ENCODE measurements around the gene ANKRD34A. TPM values are rescaled to one million over a fixed set of nuclear protein-coding genes. Genes with fewer than 3 reads are reported as not detected.

The ANKRD34A gene
- total RNA-seq, 1 donor = 1.3 TPM

GRCh38 chr1:145983206-145983675, 18.9 kb upstream of the ANKRD34A start:
- no peak for DNase-seq (ENCODE audit: low read depth)
- no peak for TF ChIP-seq CTCF (IDR thresholded peaks at IDR 0.05; ENCODE audit: insufficient read depth, low read depth, low read length)
- no peak overlapping the region for H3K4me3 ChIP-seq (ENCODE audit: low read depth, low read length)

- no peak for DNase-seq (ENCODE audit: low read depth)
- no peak overlapping the region for H3K4me3 ChIP-seq (ENCODE audit: low read depth, low read length)
- no peak for TF ChIP-seq CTCF (IDR thresholded peaks at IDR 0.05; ENCODE audit: insufficient read depth, low read depth, low read length)
These were observed 17.8 kb upstream of the ANKRD34A start for GRCh38 chr1:145982010-145982723.

- no peak for DNase-seq (ENCODE audit: low read depth)
- no peak for TF ChIP-seq CTCF (IDR thresholded peaks at IDR 0.05; ENCODE audit: insufficient read depth, low read depth, low read length)
- H3K4me3 ChIP-seq (ENCODE audit: low read depth, low read length) = no peak overlapping the region
These were observed 16.2 kb upstream of the ANKRD34A start for GRCh38 chr1:145980457-145980994.

GRCh38 chr1:145979746-145980456, 15.5 kb upstream of the ANKRD34A start:
- TF ChIP-seq CTCF (IDR thresholded peaks at IDR 0.05; ENCODE audit: insufficient read depth, low read depth, low read length) = no peak
- H3K4me3 ChIP-seq (ENCODE audit: low read depth, low read length) = no peak overlapping the region
- no peak for DNase-seq (ENCODE audit: low read depth)

GRCh38 chr1:145978854-145979745, 14.7 kb upstream of the ANKRD34A start:
- TF ChIP-seq CTCF (IDR thresholded peaks at IDR 0.05; ENCODE audit: insufficient read depth, low read depth, low read length) = peak; percentile 40
- peak; percentile 100 for DNase-seq (ENCODE audit: low read depth)
- peak overlapping the region; percentile 54 for H3K4me3 ChIP-seq (ENCODE audit: low read depth, low read length)

GRCh38 chr1:145978471-145978853, 14.1 kb upstream of the ANKRD34A start:
- no peak for TF ChIP-seq CTCF (IDR thresholded peaks at IDR 0.05; ENCODE audit: insufficient read depth, low read depth, low read length)
- H3K4me3 ChIP-seq (ENCODE audit: low read depth, low read length) = peak overlapping the region; percentile 54
- no peak for DNase-seq (ENCODE audit: low read depth)

Data from fibroblast of villous mesenchyme (primary cell).